ENCODE results near the gene DAB2IP.

DAB2IP gene

DNA sequence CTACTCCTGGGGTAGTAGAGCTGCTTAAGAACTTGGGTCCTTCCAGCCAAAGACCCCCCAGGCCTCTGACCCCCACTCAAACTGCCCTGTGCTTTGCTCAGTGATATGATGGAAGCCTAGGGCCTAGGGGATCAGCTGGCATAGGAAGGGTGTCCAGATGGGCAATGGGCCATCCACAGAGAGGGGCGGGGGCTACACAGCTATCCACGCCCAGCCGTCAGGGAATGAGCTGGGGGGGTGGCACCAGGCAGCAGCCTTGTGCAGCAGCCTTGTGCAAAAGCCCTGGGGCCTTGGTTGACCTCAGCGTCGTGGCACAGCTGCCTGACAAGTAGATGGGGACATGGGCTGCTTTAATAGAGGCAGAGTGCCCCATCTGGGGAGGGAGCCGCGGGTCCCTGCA is 43.2 kb downstream of the DAB2IP start:
- H3K27me3 Mint-ChIP-seq, result peaks cover 18 to 26% of the 10 kb centered on the region in 2 donors
- H3K27ac Mint-ChIP-seq, result no peak overlapping the region
- no peaks in the 10 kb centered on the region for H3K9me3 Mint-ChIP-seq
- ATAC-seq (replicated peaks), result no peak
- no peak overlapping the region for H3K4me3 Mint-ChIP-seq
- no peak for DNase-seq
- H3K36me3 Mint-ChIP-seq, result no peaks in the 10 kb centered on the region
- peaks cover 2 to 11% of the 10 kb centered on the region in 2 donors for H3K4me1 Mint-ChIP-seq

DNA sequence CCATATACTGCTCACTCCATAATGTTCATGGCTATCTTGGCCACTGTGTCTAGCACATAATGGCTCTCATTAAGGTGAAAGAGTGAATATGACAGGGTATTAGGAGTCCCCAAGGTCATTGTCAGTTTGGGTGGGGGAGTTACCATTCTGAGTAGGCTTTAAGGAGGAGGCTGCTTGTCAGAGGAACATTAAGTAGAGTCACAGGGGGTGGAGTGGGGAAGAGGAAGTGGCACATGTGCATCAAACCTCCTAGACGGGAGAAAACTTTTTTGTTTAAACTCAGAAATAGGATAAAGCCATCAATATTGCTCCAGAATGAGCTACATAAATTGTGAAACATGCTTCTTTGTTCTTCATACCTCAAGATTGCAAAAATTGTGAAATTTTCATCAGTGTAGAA is 45.5 kb downstream of the DAB2IP start:
- H3K36me3 Mint-ChIP-seq, result no peaks in the 10 kb centered on the region
- H3K4me1 Mint-ChIP-seq, result peaks cover 16 to 17% of the 10 kb centered on the region in 2 donors
- H3K27me3 Mint-ChIP-seq, result peaks cover 33 to 49% of the 10 kb centered on the region in 2 donors
- H3K27ac Mint-ChIP-seq, result no peak overlapping the region
- ATAC-seq (replicated peaks) (peak in 1 of 2 donors; percentile 25), DNase-seq (no peak)
- no peaks in the 10 kb centered on the region for H3K9me3 Mint-ChIP-seq
- H3K4me3 Mint-ChIP-seq, result no peak overlapping the region

DNA sequence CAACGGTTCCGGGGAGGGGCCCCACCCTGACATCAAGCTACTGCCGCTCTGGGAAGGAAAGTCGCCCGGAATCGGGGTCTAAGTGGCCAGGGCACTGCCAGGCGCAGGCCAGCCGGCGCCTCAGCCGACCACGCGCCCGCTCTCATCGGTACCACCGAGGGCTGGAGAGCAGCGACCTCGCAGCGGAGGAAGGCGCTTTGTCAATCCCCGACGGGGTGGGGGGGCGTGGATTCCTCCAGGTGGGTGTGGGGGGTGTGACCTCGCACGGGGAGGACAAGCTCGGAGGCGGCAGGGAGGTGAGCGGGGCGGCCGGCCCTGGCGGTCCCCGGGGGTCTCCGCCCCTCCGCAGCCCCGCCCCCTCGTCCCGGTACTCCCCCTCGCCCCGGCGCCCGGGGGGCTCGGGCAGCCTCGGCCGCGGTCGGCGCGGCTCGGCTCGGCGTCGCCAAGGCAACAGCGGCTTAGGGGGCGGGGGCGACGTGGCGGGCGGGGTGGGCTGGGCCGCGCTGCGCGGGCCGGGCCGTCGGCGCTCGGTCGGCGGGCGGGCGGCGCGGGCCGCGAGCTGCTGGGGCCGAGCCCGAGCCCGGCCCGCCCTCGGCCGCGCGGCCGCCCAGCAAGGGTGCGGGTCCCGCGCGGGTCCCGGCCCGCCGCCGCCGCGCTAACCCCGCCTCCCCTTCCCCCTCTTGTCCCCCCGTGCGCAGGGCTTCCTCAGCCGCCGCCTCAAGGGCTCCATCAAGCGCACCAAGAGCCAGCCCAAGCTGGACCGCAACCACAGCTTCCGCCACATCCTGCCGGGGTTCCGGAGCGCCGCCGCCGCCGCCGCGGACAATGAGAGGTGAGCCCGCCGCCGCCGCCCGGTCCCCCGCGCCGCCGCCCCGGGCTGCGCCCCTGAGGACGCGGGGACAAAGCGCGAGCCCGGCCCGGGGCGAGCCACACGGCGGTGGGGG is 47.5 kb downstream of the DAB2IP start:
- no peak for DNase-seq
- Mint-ChIP-seq H3K4me1 (peaks cover 9 to 17% of the 10 kb centered on the region in 2 donors), H3K27ac (no peak overlapping the region), H3K27me3 (peaks cover 44 to 66% of the 10 kb centered on the region in 2 donors), H3K36me3 (no peaks in the 10 kb centered on the region), H3K9me3 (no peaks in the 10 kb centered on the region), H3K4me3 (peak overlapping the region; percentile 71)
- peak; percentile 65 to 66 for ATAC-seq (replicated peaks)

DNA sequence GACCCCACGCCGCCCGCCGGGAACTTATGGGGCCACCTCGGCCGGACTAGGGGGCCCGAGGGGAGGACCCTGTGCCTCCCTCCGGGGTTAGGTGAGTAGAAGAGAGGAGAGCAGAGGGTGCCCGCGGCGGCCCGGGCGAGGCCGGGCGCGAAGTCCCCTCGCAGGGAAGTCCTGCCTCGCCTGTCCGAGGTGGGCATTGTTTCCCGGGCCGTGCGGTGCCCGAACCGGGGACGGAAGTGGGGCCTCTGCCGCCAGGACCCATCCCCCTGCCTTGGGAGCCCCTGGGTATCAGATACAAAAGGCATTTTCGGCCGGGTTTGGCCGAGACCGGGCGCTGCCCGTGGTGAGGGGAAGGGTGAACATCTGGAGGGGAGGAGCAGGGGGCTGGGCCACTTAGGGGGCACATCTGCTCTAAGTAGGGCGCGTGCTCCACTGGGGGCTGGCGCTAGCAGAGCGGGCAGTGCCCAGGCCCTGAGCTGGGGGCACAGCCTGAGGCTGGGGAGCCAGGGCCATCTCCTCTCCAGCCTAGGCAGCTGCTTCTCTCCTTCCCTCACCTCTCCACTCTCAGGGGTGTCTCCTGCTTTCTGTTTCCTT is 48.2 kb downstream of the DAB2IP start:
- Mint-ChIP-seq H3K4me3 (peak overlapping the region; percentile 44 to 71), H3K27ac (no peak overlapping the region), H3K36me3 (no peaks in the 10 kb centered on the region), H3K4me1 (peaks cover 9 to 17% of the 10 kb centered on the region in 2 donors), H3K27me3 (peaks cover 50 to 74% of the 10 kb centered on the region in 2 donors), H3K9me3 (no peaks in the 10 kb centered on the region)
- ATAC-seq (replicated peaks) (peak; percentile 33 to 41), DNase-seq (no peak)

DNA sequence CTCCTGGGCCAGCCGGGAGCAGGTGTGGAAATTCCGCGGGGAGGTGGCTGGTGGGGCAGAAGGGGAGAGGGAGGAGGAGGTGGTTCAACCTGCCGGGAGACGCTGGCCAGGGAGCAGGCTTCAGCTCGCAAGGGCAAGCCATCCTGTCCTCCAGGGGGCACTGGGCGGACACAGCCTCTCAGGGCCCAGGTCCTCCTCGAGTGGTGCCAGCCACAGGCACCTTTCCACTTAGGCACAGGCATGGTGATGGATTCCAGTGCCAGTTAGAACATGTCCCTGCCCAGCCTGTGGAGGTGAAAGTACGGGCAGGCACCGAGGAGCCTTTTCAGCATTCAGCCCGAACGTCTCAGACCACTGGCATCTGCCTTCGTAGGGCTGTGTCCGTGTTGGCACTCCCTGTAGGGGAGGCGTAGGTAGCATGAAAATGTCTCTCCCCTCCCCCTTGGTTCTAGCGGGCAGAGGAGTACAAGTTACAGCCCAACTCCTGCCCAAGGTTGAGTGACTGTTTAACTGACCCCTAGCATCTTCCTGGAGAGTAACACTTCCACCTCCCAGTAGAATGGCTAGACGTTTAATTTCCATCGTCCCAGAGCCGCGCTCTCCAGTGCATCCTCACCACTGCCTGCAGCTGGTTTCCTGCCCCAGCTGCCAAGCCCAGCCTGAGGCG is 48.9 kb downstream of the DAB2IP start:
- H3K9me3 Mint-ChIP-seq, result no peaks in the 10 kb centered on the region
- H3K27me3 Mint-ChIP-seq, result peaks cover 54 to 80% of the 10 kb centered on the region in 2 donors
- ATAC-seq (replicated peaks), result peak; percentile 35 to 44
- H3K4me1 Mint-ChIP-seq, result peaks cover 9 to 17% of the 10 kb centered on the region in 2 donors
- no peak overlapping the region for H3K27ac Mint-ChIP-seq
- peak overlapping the region in 1 of 2 donors; percentile 32 for H3K4me3 Mint-ChIP-seq
- no peaks in the 10 kb centered on the region for H3K36me3 Mint-ChIP-seq
- DNase-seq, result no peak

DNA sequence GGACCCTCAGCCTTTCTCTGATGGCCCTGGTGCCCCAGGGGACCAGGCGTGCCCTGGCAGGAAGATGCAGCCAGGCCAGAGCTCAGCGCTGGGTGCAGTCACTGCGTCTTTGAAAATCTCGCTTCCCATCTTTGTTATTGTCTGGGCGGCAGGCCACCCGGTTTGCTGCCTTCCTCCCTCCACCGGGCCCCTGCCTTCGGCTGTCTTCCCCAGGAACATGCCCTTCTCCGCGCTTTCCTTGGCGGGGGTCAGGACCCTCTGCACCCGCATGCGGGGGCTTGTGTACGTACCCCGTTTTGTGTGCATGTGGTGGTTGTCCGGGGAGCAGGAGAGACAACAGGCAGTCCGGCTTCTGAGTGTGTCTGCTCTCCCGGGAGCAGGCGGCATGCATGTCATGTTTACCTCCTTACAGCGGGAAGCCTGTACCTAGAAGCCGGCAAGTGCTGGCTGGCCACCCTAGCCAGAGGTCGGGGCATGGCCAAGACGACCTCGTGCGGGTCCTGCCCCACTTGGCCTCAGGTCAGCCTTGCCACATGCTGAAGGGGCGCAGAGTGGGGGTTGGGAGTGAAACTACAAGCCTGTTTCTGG is 49.5 kb downstream of the DAB2IP start:
- Mint-ChIP-seq H3K4me3 (peak overlapping the region in 1 of 2 donors; percentile 17), H3K9me3 (no peaks in the 10 kb centered on the region), H3K36me3 (no peaks in the 10 kb centered on the region), H3K4me1 (peaks cover 9 to 17% of the 10 kb centered on the region in 2 donors), H3K27me3 (peaks cover 54 to 86% of the 10 kb centered on the region in 2 donors), H3K27ac (no peak overlapping the region)
- no peak for DNase-seq
- ATAC-seq (replicated peaks), result peak; percentile 6 to 18

DNA sequence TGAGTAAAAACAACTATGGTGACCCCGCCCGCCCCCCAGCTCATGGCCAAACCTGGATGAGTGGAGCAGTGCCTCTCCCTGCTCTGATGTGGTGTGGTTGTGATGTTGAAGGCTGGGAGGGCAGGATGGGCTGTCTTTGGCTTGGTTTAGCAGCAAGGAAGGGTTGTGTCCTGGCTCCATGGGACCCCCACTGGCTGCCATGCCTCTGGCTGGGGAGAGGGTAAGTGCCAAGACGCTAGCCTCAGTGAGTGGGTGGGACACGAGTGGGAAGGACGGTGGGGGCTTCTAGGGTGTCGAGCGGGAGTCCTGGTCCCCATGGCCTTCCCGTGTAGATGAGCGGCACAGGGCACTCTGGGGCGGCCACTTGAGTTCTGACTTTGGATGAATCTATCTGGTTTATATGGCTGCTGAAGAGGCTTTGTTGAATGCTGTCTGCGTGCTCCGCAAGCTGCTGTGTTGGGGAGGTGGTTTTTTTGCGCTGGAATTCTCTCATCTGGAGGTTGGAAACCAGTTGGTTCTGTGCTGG is 50.4 kb downstream of the DAB2IP start:
- Mint-ChIP-seq H3K4me3 (no peak overlapping the region), H3K27ac (no peak overlapping the region), H3K36me3 (no peaks in the 10 kb centered on the region), H3K4me1 (peaks cover 9 to 17% of the 10 kb centered on the region in 2 donors), H3K9me3 (no peaks in the 10 kb centered on the region), H3K27me3 (peaks cover 51 to 82% of the 10 kb centered on the region in 2 donors)
- DNase-seq (no peak), ATAC-seq (replicated peaks) (no peak)

DNA sequence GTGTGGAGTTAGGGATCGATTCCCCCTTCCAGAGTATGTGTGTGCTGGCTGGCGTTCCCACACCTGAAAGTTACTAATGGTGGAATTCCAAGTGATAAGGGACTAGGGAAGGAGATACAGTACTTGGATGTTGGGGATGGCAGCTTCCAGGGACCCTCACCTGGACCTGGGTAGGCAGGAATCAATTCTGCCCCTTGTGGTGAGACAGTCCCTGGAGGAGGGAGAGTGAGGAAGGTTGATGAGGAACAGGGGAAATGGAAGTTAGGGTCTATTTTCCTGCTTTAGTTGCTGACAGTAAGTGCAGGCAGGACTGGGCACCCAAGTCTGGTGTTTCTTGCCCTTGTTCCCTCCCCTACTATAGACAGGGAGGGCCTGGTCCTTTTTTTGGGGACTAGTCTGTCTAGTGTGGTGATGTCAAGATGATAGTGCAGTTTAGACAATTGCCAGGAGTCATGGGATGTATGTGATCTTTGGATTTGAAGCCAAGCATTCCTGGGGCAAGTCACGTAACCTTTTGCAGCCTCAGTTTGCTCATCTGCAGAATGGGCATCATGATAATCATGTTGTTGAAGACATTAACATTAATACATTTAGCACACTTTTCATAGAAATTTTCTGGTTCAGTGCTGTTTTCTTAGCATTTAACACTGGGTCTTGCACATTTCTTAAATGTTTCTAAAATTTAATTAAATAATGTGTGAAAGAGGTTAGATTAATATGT is 51.7 kb downstream of the DAB2IP start:
- DNase-seq (no peak), ATAC-seq (replicated peaks) (no peak)
- Mint-ChIP-seq H3K36me3 (no peaks in the 10 kb centered on the region), H3K27ac (no peak overlapping the region), H3K4me3 (no peak overlapping the region), H3K27me3 (peaks cover 39 to 78% of the 10 kb centered on the region in 2 donors), H3K4me1 (peaks cover 11 to 17% of the 10 kb centered on the region in 2 donors), H3K9me3 (no peaks in the 10 kb centered on the region)

DNA sequence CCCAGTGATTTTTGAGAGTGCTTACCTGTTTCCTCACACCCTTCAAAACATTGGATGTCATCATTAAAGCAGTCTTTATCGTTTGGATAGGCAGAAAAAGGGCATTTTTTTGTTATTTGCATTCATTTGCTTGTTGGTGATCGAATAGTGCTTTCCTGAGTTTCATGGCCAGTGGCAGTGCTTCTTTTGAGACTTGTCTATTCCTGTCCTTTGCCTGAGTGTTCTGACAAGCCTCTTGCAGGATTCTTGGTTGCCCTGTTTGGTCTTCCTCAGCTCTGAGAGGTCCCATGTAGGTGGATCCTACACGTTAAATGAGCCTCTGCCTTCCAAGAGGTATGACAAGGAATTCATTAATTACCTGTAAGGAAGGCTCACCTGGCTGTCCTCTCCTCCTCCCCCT is 52.8 kb downstream of the DAB2IP start:
- no peaks in the 10 kb centered on the region for H3K9me3 Mint-ChIP-seq
- H3K27me3 Mint-ChIP-seq, result peaks cover 36 to 74% of the 10 kb centered on the region in 2 donors
- no peak for DNase-seq
- ATAC-seq (replicated peaks), result no peak
- no peak overlapping the region for H3K27ac Mint-ChIP-seq
- H3K36me3 Mint-ChIP-seq, result no peaks in the 10 kb centered on the region
- H3K4me3 Mint-ChIP-seq, result no peak overlapping the region
- H3K4me1 Mint-ChIP-seq, result peaks cover 15 to 17% of the 10 kb centered on the region in 2 donors

DNA sequence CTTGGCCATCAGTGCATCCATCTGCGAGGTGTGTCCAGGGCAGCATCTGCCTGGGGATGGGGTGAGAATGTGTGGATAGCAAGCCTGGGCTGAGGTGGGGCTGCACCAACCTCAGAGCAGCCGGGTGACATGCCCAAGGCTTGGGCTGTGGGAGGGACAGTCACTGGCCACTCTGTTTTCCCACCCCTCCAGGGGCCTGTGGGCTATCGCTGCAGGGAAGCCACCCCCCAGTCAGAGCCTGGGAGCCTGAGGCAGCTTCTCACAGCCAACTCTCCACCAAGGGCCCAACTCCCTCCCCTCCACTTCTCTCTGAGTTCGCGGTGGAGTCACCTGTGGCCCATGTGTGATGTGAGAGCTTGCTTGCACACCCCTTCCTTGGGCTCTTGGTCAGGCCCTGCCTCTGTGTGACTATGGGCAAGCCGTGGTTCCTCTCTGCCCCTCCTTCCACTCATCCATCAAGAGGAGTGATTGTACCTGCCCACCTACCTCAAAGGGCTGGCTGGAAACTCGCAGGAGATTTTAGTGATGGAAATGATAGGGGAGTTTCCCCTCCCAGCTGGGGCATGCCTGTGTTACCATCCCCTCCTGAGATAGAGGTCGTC is 54.8 kb downstream of the DAB2IP start:
- Mint-ChIP-seq H3K4me1 (peaks cover 0 to 9% of the 10 kb centered on the region in 2 donors), H3K4me3 (no peak overlapping the region), H3K27me3 (peaks cover 27 to 55% of the 10 kb centered on the region in 2 donors), H3K27ac (no peak overlapping the region), H3K9me3 (no peaks in the 10 kb centered on the region), H3K36me3 (no peaks in the 10 kb centered on the region)
- ATAC-seq (replicated peaks), result no peak
- DNase-seq, result no peak

DNA sequence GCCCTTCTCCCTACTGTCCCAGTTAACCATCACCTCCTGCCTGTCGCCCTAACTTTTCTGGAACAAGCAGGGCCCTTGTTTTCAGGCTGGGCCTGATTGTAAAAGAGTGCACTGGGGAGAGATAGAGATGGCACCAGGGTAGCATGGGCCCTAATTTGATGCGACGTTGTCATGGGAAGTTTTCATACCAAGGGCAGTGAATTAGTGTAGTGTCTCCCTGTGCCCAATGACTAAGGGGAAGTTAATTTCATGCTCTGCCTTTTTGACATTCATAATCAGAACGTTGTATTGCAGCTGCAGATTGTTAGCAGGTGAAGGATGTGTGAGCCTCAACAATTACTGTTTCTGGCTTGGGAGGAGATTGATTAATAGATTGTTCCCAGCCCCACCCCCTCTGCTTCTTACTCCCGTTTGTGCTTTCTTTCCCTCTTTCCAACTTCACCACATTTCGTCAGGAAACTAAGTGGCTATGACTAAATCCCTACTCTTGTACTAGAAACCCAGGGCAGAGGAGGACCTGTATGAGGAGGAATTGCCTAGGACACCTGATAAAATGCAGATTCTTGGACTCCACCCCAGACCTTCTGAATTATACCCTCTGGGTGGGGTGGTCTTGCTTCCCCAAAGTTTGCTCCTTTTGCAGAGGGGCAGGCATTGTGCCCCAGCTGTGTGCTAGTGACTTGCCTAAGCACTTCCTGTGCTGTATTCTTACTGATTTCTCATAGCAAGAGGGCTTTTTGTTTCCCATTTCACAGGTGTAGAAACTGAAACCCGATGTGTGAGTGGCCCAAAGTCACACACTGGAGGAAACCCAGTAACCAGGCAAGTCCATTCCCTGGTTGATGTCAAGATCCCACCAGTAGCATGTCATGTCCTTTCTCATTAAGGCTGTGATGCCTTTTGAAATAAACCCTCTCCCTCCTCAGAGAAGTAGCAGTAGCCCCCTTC is 56.3 kb downstream of the DAB2IP start:
- no peak overlapping the region for H3K27ac Mint-ChIP-seq
- ATAC-seq (replicated peaks), result peak; percentile 50 to 73
- H3K4me1 Mint-ChIP-seq, result peaks cover 0 to 9% of the 10 kb centered on the region in 2 donors
- no peaks in the 10 kb centered on the region for H3K9me3 Mint-ChIP-seq
- no peak overlapping the region for H3K4me3 Mint-ChIP-seq
- peaks cover 14 to 40% of the 10 kb centered on the region in 2 donors for H3K27me3 Mint-ChIP-seq
- H3K36me3 Mint-ChIP-seq, result no peaks in the 10 kb centered on the region
- no peak for DNase-seq

DNA sequence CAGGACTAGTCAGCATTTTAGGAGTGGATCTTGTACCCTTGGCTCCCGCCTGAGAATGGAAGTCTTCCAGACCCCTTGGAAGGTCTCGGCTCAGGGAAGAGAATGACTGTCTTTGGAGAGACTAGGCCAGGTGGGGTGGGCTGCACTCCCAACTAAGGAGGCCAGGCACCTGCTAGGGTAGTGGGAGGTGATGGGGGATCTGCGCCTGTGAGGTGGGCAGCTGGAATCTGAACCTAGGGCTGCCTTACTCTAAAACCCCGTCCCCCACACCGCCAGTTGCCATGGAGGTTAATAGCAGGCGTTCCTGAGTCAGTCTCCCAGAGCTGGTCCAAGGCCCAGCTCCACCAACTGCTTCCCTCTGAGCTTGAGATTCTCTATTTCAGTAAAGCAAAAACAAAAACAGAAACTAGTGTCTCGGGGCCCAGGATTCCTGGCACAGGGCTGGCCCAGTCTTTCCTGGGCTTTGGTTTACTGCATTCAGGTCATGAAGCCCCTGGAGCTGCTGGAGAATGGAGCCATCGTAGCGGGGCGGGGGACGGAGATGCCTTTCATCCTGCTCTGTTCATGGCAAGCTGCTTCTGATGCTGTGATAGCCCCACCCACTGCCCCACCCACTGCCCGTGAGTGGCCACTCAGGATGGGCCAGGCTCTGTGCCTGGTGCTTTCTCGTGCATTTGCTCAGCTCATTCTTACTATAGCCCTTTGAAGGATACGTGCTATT is 57.5 kb downstream of the DAB2IP start:
- no peak for DNase-seq

More for the DNA sequence above, 57.5 kb downstream of the DAB2IP start:
- H3K27me3 Mint-ChIP-seq, result peaks cover 10 to 32% of the 10 kb centered on the region in 2 donors
- no peak for ATAC-seq (replicated peaks)
- no peak overlapping the region for H3K4me3 Mint-ChIP-seq
- no peaks in the 10 kb centered on the region for H3K36me3 Mint-ChIP-seq
- peaks cover 0 to 9% of the 10 kb centered on the region in 2 donors for H3K4me1 Mint-ChIP-seq
- no peaks in the 10 kb centered on the region for H3K9me3 Mint-ChIP-seq
- no peak overlapping the region for H3K27ac Mint-ChIP-seq
